ENCODE measurements around the gene H3-3A. TPM values are rescaled to one million over a fixed set of nuclear protein-coding genes. Genes with fewer than 3 reads are reported as not detected.

Gene H3-3A
- polyA plus RNA-seq, 2 of the 4 experiments (the other 2 are of a cell fraction), result 457 to 530 TPM

GRCh38 chr1:226041419-226041818, 21.1 kb upstream of the H3-3A start:
- CTCF ChIA-PET, result interaction anchor here (1.8 kb wide), 1 partner anchor 23 kb away, joined by 8 read pairs; no protein-coding TSS in a partner anchor
- WGBS (ENCODE audit: missing lambda C conversion rate), result 15% methylated on average over 1 of the region's 1 CpG
- POLR2A ChIA-PET, result interaction anchor here (1.4 kb wide), 1 partner anchor 21 kb away, joined by 5 read pairs; the partner anchor contains the start of gene H3-3A
- FAIRE-seq (no peak), ATAC-seq (peak; percentile 29 to 43; a peak in 2 of 6 replicates), DNase-seq (ENCODE audit: low read depth in 1 of 2, low spot score in 1 of 2) (no peak)
- Histone ChIP-seq H3K9me3 (no peaks in the 10 kb centered on the region), H3K4me2 (no peak overlapping the region), H3K4me3 (no peak overlapping the region), H3K4me1 (peaks cover under 1% of the 10 kb centered on the region; the same call in 1 of the 3 replicates), H3K27ac (no peak overlapping the region)
- TF ChIP-seq, protein P1, sequence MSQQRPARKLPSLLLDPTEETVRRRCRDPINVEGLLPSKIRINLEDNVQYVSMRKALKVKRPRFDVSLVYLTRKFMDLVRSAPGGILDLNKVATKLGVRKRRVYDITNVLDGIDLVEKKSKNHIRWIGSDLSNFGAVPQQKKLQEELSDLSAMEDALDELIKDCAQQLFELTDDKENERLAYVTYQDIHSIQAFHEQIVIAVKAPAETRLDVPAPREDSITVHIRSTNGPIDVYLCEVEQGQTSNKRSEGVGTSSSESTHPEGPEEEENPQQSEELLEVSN (IDR thresholded peaks at IDR 0.05; ENCODE audit: borderline replicate concordance, low read depth), result no peak
- TF ChIP-seq MAZ (IDR thresholded peaks at IDR 0.05; ENCODE audit: borderline replicate concordance, low read depth, low read length), result no peak
- TF ChIP-seq KDM5A (IDR thresholded peaks at IDR 0.05), result no peak
- no peak for TF ChIP-seq EP300 (IDR thresholded peaks at IDR 0.05)
- no peak for TF ChIP-seq SMC3 (IDR thresholded peaks at IDR 0.05)

- peaks cover 19% of the 10 kb centered on the region for H3K4me1 ChIP-seq
- ChIA-PET POLR2A (interaction anchor here (1.0 to 1.2 kb wide), 2 partner anchors 18 to 45 kb away, joined by 4 to 8 read pairs; partner anchors contain the start of genes H3-3A and SDE2), CTCF (interaction anchor here (0.6 to 1.4 kb wide), 4 partner anchors 11 to 39 kb away, joined by 3 to 7 read pairs (median 4); no protein-coding TSS in a partner anchor)
- no peak for DNase-seq (ENCODE audit: low read depth in 1 of 2, low spot score in 1 of 2)
- ATAC-seq, result no peak
- H3K4me3 ChIP-seq, result no peak overlapping the region
- H3K9me3 ChIP-seq, result no peaks in the 10 kb centered on the region
- TF ChIP-seq KDM5A (IDR thresholded peaks at IDR 0.05) (no peak), CEBPB (IDR thresholded peaks at IDR 0.05) (no peak), POLR2A (IDR thresholded peaks at IDR 0.05; ENCODE audit: low read length) (no peak), ESRRA (IDR thresholded peaks at IDR 0.05; ENCODE audit: borderline replicate concordance, low read length) (no peak), MYC (IDR thresholded peaks at IDR 0.05; ENCODE audit: borderline replicate concordance, low read length) (no peak), TFCP2L1 (CRISPR knock-in tag; IDR thresholded peaks at IDR 0.05) (no peak)
- TF ChIP-seq, protein P2, sequence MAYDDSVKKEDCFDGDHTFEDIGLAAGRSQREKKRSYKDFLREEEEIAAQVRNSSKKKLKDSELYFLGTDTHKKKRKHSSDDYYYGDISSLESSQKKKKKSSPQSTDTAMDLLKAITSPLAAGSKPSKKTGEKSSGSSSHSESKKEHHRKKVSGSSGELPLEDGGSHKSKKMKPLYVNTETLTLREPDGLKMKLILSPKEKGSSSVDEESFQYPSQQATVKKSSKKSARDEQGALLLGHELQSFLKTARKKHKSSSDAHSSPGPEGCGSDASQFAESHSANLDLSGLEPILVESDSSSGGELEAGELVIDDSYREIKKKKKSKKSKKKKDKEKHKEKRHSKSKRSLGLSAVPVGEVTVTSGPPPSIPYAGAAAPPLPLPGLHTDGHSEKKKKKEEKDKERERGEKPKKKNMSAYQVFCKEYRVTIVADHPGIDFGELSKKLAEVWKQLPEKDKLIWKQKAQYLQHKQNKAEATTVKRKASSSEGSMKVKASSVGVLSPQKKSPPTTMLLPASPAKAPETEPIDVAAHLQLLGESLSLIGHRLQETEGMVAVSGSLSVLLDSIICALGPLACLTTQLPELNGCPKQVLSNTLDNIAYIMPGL (CRISPR knock-in tag; IDR thresholded peaks at IDR 0.05; ENCODE audit: borderline replicate concordance), result no peak
- no peak overlapping the region for H3K27ac ChIP-seq
- FAIRE-seq, result no peak
- 62% methylated on average over 4 of the region's 4 CpGs for WGBS (ENCODE audit: missing lambda C conversion rate)
- no peak overlapping the region for H3K4me2 ChIP-seq
These were observed 17.9 kb upstream of the H3-3A start for GRCh38 chr1:226044514-226045101.

GRCh38 chr1:226046240-226046639, 16.3 kb upstream of the H3-3A start:
- POLR2A ChIA-PET, result interaction anchor here (3.0 kb wide), 1 partner anchor 16 kb away, joined by 19 read pairs; the partner anchor contains the start of gene H3-3A
- ATAC-seq, result peak; percentile 40 to 73; a peak in 4 of 6 replicates
- peak in 1 of 2 experiments; percentile 46 for DNase-seq (ENCODE audit: low read depth in 1 of 2, low spot score in 1 of 2)

More at GRCh38 chr1:226046240-226046639, 16.3 kb upstream of the H3-3A start:
- no peak for FAIRE-seq
- Histone ChIP-seq H3K4me2 (peak overlapping the region; percentile 24), H3K27ac (peak overlapping the region; percentile 44 to 60; a peak in 2 of 6 replicates), H3K4me1 (peaks cover 19% of the 10 kb centered on the region), H3K9me3 (no peaks in the 10 kb centered on the region), H3K4me3 (no peak overlapping the region)
- CTCF ChIA-PET, result interaction anchor here (1.2 kb wide), 1 partner anchor 19 kb away, joined by 5 read pairs; no protein-coding TSS in a partner anchor
- TF ChIP-seq, protein P2 (CRISPR knock-in tag; IDR thresholded peaks at IDR 0.05; ENCODE audit: borderline replicate concordance), result no peak
- no peak for TF ChIP-seq USF2 (IDR thresholded peaks at IDR 0.05)
- no peak for TF ChIP-seq PHF8 (IDR thresholded peaks at IDR 0.05; ENCODE audit: borderline replicate concordance, low read depth)
- no peak for TF ChIP-seq PBX3 (IDR thresholded peaks at IDR 0.05)
- 66% methylated on average over 6 of the region's 6 CpGs for WGBS (ENCODE audit: missing lambda C conversion rate)

Measured in A549 (cell line).